ENCODE measurements around the gene PRKCD. TPM values are rescaled to one million over a fixed set of nuclear protein-coding genes. Genes with fewer than 3 reads are reported as not detected.

Gene PRKCD
- total RNA-seq, 1 donor from 2014 or later, result 36.3 TPM

DNA sequence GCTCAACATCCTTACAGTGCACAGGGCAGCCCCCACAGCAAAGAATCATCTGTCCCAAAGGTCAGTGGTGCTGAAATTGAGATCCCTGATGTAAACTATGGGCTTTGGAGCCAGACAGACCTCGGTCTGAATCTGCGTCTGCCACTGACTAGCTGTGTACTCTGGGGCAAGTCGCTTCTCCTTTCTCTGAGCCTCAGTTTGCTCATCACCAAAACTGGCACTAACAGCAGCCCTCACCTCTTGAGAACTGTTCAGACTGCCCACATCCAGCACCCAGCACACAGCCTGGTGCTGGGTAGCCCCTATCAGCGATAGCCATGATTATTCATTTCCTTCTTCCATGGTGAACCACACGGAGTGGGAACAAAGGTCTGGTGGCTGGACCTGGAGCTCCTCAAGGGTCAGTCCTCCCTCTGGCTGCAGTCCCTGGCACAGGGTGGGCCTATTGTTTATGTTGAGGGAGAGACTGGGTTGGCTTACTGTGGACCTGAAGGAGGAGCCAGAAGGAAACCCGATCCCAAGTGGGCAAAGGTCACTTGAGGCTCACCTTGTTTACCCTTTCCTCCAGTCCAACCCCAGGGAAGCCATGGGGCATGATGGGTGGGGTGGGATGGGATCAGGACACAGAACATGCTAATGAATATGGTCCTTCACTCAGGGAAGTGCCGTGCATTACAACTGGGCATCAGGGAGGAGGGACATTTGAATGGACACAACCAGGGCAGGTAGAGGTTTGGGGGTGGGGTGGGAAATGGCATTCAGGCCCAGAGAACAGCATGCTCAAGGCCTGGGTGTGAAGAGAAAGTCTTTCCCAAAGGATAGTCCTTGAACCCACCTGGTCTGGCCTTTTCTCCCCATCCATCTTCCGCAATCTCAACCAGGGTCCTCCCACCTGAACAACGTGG, 1.6 kb upstream of the PRKCD start:
- Histone ChIP-seq H3K36me3 (no peaks in the 10 kb centered on the region), H3K9me3 (no peaks in the 10 kb centered on the region), H3K4me3 (no peak overlapping the region), H3K27ac (peak overlapping the region in 1 of 2 donors; percentile 9), H3K27me3 (no peaks in the 10 kb centered on the region), H3K4me1 (peaks cover 9 to 38% of the 10 kb centered on the region in 2 donors)
- no peak for DNase-seq (ENCODE audit: low spot score in 2 of 2)
- TF ChIP-seq, protein P1, sequence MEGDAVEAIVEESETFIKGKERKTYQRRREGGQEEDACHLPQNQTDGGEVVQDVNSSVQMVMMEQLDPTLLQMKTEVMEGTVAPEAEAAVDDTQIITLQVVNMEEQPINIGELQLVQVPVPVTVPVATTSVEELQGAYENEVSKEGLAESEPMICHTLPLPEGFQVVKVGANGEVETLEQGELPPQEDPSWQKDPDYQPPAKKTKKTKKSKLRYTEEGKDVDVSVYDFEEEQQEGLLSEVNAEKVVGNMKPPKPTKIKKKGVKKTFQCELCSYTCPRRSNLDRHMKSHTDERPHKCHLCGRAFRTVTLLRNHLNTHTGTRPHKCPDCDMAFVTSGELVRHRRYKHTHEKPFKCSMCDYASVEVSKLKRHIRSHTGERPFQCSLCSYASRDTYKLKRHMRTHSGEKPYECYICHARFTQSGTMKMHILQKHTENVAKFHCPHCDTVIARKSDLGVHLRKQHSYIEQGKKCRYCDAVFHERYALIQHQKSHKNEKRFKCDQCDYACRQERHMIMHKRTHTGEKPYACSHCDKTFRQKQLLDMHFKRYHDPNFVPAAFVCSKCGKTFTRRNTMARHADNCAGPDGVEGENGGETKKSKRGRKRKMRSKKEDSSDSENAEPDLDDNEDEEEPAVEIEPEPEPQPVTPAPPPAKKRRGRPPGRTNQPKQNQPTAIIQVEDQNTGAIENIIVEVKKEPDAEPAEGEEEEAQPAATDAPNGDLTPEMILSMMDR (IDR thresholded peaks at IDR 0.05), result no peak
- intact Hi-C loops (cut with DNase I), result loop anchor here (2.0 kb wide), 1 partner anchor 35 kb away; no protein-coding TSS in a partner anchor

DNA sequence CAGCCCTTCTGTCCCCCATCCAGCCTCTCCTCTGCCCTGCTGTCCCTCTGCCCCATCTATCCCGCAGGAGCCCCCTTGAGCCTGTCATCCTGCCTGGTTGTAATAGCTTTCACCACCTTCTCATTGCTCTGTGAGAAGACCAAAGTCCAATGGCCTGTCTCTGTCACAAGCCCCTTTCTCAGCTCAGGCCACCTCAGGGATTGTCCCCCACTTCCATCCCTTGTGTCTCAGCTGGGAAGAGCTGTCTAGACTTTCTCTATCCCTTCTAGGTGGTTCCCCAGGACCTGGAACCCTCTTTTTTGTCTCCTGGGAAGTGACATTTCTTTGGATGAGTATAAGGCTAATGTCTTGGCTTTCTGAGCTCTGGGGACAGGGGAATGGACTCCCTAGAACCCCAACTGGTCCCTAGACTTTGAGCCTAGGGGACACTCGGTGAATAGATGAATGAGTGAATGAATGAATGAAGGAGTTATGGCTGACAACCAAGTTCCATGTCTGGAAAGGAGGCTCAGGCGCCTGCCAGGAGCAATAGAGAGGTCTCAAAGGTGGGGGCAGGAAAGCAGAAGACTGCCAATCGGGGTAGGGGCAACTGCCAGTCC, 849 bp upstream of the PRKCD start:
- H3K36me3 ChIP-seq, result no peaks in the 10 kb centered on the region
- H3K9me3 ChIP-seq, result no peaks in the 10 kb centered on the region
- DNase-seq (ENCODE audit: low spot score in 2 of 2), result no peak
- H3K27ac ChIP-seq, result peak overlapping the region; percentile 79 to 93
- intact Hi-C loops (cut with DNase I), result loop anchor here (2.0 kb wide), 1 partner anchor 35 kb away; no protein-coding TSS in a partner anchor
- TF ChIP-seq, protein P1 (IDR thresholded peaks at IDR 0.05), result no peak
- H3K4me3 ChIP-seq, result peak overlapping the region; percentile 88 to 90
- no peaks in the 10 kb centered on the region for H3K27me3 ChIP-seq
- peaks cover 6 to 30% of the 10 kb centered on the region in 2 donors for H3K4me1 ChIP-seq

DNA sequence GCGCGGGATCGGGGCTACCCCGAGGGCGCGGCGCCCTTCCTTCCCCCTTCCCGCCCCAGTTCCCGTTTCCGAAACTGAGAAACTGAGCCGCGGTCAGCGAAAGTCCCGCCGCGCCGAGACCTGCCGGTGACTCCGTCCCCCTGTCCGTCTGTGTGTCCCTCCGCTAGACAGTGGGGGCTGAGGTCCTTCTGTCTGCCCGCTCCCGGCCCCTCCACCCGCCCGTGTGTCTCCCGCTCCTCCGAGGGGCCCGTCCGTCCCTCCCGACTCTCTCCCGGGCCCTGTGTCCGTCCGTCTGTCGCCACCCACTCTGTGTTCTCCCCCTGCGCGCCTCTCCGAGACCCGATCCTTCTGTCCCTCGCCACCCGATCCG, 426 bp downstream of the PRKCD start:
- Histone ChIP-seq H3K9me3 (no peaks in the 10 kb centered on the region), H3K27ac (peak overlapping the region; percentile 81 to 93), H3K4me1 (peaks cover 6 to 26% of the 10 kb centered on the region in 2 donors), H3K27me3 (no peaks in the 10 kb centered on the region), H3K4me3 (peak overlapping the region; percentile 88 to 90), H3K36me3 (no peaks in the 10 kb centered on the region)
- TF ChIP-seq, protein P1 (IDR thresholded peaks at IDR 0.05), result no peak
- no peak for DNase-seq (ENCODE audit: low spot score in 2 of 2)
- intact Hi-C loops (cut with DNase I), result loop anchor here (1.0 to 2.0 kb wide), 3 partner anchors 27 to 33 kb away; partner anchors contain the start of gene RFT1

DNA sequence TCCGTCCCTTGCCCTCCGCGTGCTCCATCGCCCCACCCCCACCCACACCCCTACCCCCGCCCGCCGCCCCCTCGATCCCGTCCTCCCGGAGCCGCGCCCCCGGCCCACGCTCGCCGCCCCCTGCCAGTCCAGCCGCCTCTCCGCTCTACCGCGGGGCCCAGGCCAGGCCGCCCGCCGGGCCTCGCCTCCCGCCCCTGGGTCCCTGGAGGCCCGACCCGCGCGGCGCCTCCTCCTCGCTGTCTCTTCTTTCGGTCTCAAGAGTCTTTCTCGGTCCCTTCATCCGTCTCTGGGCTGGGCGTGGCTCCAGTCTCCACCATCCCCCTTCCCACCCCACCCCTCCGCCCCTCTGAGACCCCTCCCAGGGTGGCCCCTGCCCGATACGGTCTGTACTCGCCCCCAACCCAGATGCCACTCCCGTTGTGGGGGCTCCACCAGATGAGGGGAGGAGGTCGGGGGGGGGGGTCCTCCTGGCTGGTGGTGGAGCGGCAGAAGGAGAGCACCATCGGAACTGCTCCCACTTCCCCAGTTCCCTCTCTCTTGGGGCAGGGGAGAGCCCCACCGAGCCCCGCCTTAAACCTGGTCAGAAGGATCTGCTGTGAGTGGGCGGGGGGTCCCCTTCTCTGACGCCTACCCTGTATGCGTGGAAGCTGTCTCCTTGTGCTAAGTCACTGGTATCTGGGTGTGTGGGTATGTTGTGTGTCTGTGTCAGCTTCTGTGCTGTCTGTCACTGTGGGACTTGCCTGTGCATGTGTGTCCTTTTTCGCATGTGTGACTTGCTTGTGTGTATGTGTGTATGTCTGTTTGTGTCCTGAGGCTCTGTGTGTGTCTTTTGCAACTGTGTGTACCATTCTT, 1.0 kb downstream of the PRKCD start:
- peaks cover 11 to 32% of the 10 kb centered on the region in 2 donors for H3K4me1 ChIP-seq
- peak overlapping the region; percentile 81 to 93 for H3K27ac ChIP-seq
- no peaks in the 10 kb centered on the region for H3K9me3 ChIP-seq
- intact Hi-C loops (cut with DNase I), result loop anchor here (1.0 to 2.0 kb wide), 3 partner anchors 28 to 33 kb away; partner anchors contain the start of gene RFT1
- TF ChIP-seq, protein P1 (IDR thresholded peaks at IDR 0.05), result no peak
- peak overlapping the region; percentile 88 to 90 for H3K4me3 ChIP-seq
- H3K36me3 ChIP-seq, result no peaks in the 10 kb centered on the region
- DNase-seq (ENCODE audit: low spot score in 2 of 2), result peak in 1 of 2 donors; percentile 18
- no peaks in the 10 kb centered on the region for H3K27me3 ChIP-seq

Data from ascending aorta (tissue), 2 donors.